NCI-H2227 (cell line): ENCODE results near the gene CHL1.
A peak's percentile ranks its signal among the peaks of the same experiment; 100 is the strongest.
"Not testable (repeated sequence)": the region's sequence is repeated elsewhere in the genome, so short reads cannot be mapped to it uniquely, and the experiment has no call there.

Experiments
- DNase-seq: peaks from one replicate; lab custom pipeline; 2025; ENCODE audit not compliant: unreplicated experiment; lab: John Stamatoyannopoulos, UW

CHL1 gene

GRCh38 chr3:330494-331115 is 134.0 kb downstream of the CHL1 start:
- DNase-seq, result no peak

- no peak for DNase-seq
Measured at GRCh38 chr3:331881-332280, 135.3 kb downstream of the CHL1 start.

GRCh38 chr3:332701-333100 is 136.1 kb downstream of the CHL1 start:
- DNase-seq, result no peak

GRCh38 chr3:335240-335639 is 138.7 kb downstream of the CHL1 start:
- DNase-seq, result no peak

- no peak for DNase-seq
Measured at GRCh38 chr3:339351-339750, 142.8 kb downstream of the CHL1 start.

GRCh38 chr3:341998-342397 is 145.4 kb downstream of the CHL1 start:
- no peak for DNase-seq

- no peak for DNase-seq
Measured at GRCh38 chr3:346186-346585, 149.6 kb downstream of the CHL1 start.

- DNase-seq, result no peak
Measured at GRCh38 chr3:347581-347980, 151.0 kb downstream of the CHL1 start.

GRCh38 chr3:350871-351371 is 154.4 kb downstream of the CHL1 start:
- DNase-seq, result no peak

- DNase-seq, result no peak
Measured at GRCh38 chr3:352599-352998, 156.0 kb downstream of the CHL1 start.

- no peak for DNase-seq
Measured at GRCh38 chr3:353191-353739, 156.7 kb downstream of the CHL1 start.

GRCh38 chr3:354432-354831 is 157.9 kb downstream of the CHL1 start:
- peak; percentile 70 for DNase-seq

- DNase-seq, result no peak
Measured at GRCh38 chr3:355622-356021, 159.1 kb downstream of the CHL1 start.

GRCh38 chr3:356952-357351 is 160.4 kb downstream of the CHL1 start:
- no peak for DNase-seq

GRCh38 chr3:359672-360071 is 163.1 kb downstream of the CHL1 start:
- DNase-seq, result no peak

GRCh38 chr3:362681-363338 is 166.2 kb downstream of the CHL1 start:
- no peak for DNase-seq

- DNase-seq, result no peak
Measured at GRCh38 chr3:364287-364686, 167.7 kb downstream of the CHL1 start.

GRCh38 chr3:365268-365667 is 168.7 kb downstream of the CHL1 start:
- no peak for DNase-seq

GRCh38 chr3:366253-366652 is 169.7 kb downstream of the CHL1 start:
- not testable (repeated sequence) for DNase-seq

GRCh38 chr3:373193-373779 is 176.7 kb downstream of the CHL1 start:
- DNase-seq, result no peak

- no peak for DNase-seq
Measured at GRCh38 chr3:374459-374858, 177.9 kb downstream of the CHL1 start.

GRCh38 chr3:377158-377561 is 180.6 kb downstream of the CHL1 start:
- DNase-seq, result peak; percentile 37
